T1000 (cell line): ENCODE measurements around the gene GRID2.
"Not testable (repeated sequence)": the region's sequence is repeated elsewhere in the genome, so short reads cannot be mapped to it uniquely, and the experiment has no call there.

Experiments
- DNase-seq: peaks from one replicate; lab custom pipeline; 2025; ENCODE audit warnings: mixed read lengths; lab: John Stamatoyannopoulos, UW

Gene GRID2

GRCh38 chr4:93313197-93313596 is 1009.4 kb downstream of the GRID2 start:
- DNase-seq = no peak

- no peak for DNase-seq
Measured at GRCh38 chr4:93317057-93317456, 1013.3 kb downstream of the GRID2 start.

- no peak for DNase-seq
Measured at GRCh38 chr4:93317561-93317960, 1013.8 kb downstream of the GRID2 start.

- no peak for DNase-seq
Measured at GRCh38 chr4:93319041-93319440, 1015.3 kb downstream of the GRID2 start.

- no peak for DNase-seq
Measured at GRCh38 chr4:93320356-93320755, 1016.6 kb downstream of the GRID2 start.

- DNase-seq = no peak
Measured at GRCh38 chr4:93327346-93327745, 1023.6 kb downstream of the GRID2 start.

- DNase-seq = no peak
Measured at GRCh38 chr4:93334003-93334402, 1030.2 kb downstream of the GRID2 start.

GRCh38 chr4:93337196-93337595 is 1033.4 kb downstream of the GRID2 start:
- no peak for DNase-seq

- DNase-seq = no peak
Measured at GRCh38 chr4:93342738-93343137, 1039.0 kb downstream of the GRID2 start.

GRCh38 chr4:93346840-93347239 is 1043.1 kb downstream of the GRID2 start:
- DNase-seq = no peak

GRCh38 chr4:93348896-93349295 is 1045.1 kb downstream of the GRID2 start:
- no peak for DNase-seq

- DNase-seq = no peak
Measured at GRCh38 chr4:93351846-93352245, 1048.1 kb downstream of the GRID2 start.

- no peak for DNase-seq
Measured at GRCh38 chr4:93355411-93355810, 1051.6 kb downstream of the GRID2 start.

- DNase-seq = no peak
Measured at GRCh38 chr4:93359586-93359985, 1055.8 kb downstream of the GRID2 start.

GRCh38 chr4:93366169-93366755 is 1062.5 kb downstream of the GRID2 start:
- DNase-seq = not testable (repeated sequence)

- no peak for DNase-seq
Measured at GRCh38 chr4:93368968-93369367, 1065.2 kb downstream of the GRID2 start.

- no peak for DNase-seq
Measured at GRCh38 chr4:93370256-93370655, 1066.5 kb downstream of the GRID2 start.

- DNase-seq = no peak
Measured at GRCh38 chr4:93373893-93374860, 1070.4 kb downstream of the GRID2 start.

- peak; percentile 1 for DNase-seq
Measured at GRCh38 chr4:93384241-93384640, 1080.5 kb downstream of the GRID2 start.

- DNase-seq = no peak
Measured at GRCh38 chr4:93384887-93385286, 1081.1 kb downstream of the GRID2 start.

GRCh38 chr4:93394545-93395081 is 1090.8 kb downstream of the GRID2 start:
- no peak for DNase-seq

GRCh38 chr4:93396272-93396671 is 1092.5 kb downstream of the GRID2 start:
- no peak for DNase-seq

GRCh38 chr4:93403571-93403970 is 1099.8 kb downstream of the GRID2 start:
- no peak for DNase-seq
